K562 (cell line): ENCODE data around the gene ASIP. TPM values are rescaled to one million over a fixed set of nuclear protein-coding genes. Genes with fewer than 3 reads are reported as not detected.

Experiments
- CAMTA2 ChIP-seq: fragments of 250-450 bp; sonication (Bioruptor Pico); conservative IDR thresholded peaks from 2 replicates; pipeline ENCODE4 v1.5.1; 2022
- CBX8 ChIP-seq: fragments of 200-600 bp; sonication (generic); IDR thresholded peaks from 2 replicates; pipeline ENCODE4 v1.6.1; 2012; ENCODE audit warnings: borderline replicate concordance, mixed run types, low read depth, mild to moderate bottlenecking, moderate library complexity, mixed read lengths, low read length, control low read depth, inconsistent platforms; ENCODE audit not compliant: poor library complexity, severe bottlenecking; ENCODE audit errors: extremely low read depth
- COPS2 ChIP-seq: fragments of 450-650 bp; conservative IDR thresholded peaks from 2 replicates; pipeline ENCODE4 v1.6.1; 2016; ENCODE audit warnings: mild to moderate bottlenecking, moderate library complexity
- HSF4 ChIP-seq: fragments of 250-450 bp; sonication (Bioruptor Pico); IDR thresholded peaks from 2 replicates; pipeline ENCODE4 v2.1.2; 2022; ENCODE audit warnings: mild to moderate bottlenecking, moderate library complexity, borderline replicate concordance
- MCM5 ChIP-seq: fragments of 450-650 bp; IDR thresholded peaks from 2 replicates; pipeline ENCODE4 v1.6.1; 2016; ENCODE audit warnings: low read depth
- MCM7 ChIP-seq, 2 experiments: fragments of 450-650 bp; IDR thresholded peaks; 2 replicates each; pipeline ENCODE4 v1.6.1; 2016 to 2018
- MED1 ChIP-seq: sonication (generic); formaldehyde crosslinking; IDR thresholded peaks from 2 replicates; pipeline ENCODE4 v1.8.1; 2023; ENCODE audit warnings: missing genetic modification reagents, borderline replicate concordance
- MTA3 ChIP-seq: fragments of 450-650 bp; formaldehyde crosslinking; IDR thresholded peaks from 2 replicates; pipeline ENCODE4 v1.6.1; 2017; ENCODE audit warnings: mild to moderate bottlenecking, borderline replicate concordance
- NR3C1 ChIP-seq: sonication (generic); formaldehyde crosslinking; IDR thresholded peaks from 2 replicates; pipeline ENCODE4 v1.8.1; 2022; ENCODE audit warnings: missing genetic modification reagents
- POLR3A ChIP-seq: IDR thresholded peaks from 2 replicates; pipeline ENCODE4 v1.6.1; 2011; ENCODE audit warnings: borderline replicate concordance, mild to moderate bottlenecking, moderate library complexity; ENCODE audit not compliant: insufficient read length, insufficient read depth; ENCODE audit errors: extremely low read depth
- PTTG1 ChIP-seq: fragments of 450-650 bp; IDR thresholded peaks from 2 replicates; pipeline ENCODE4 v1.6.1; 2016; ENCODE audit warnings: low read depth, mild to moderate bottlenecking, missing genetic modification characterization, missing compliant biosample characterization
- RBFOX2 ChIP-seq: fragments of 200-400 bp; formaldehyde crosslinking; IDR thresholded peaks from 2 replicates; pipeline ENCODE4 v1.6.1; 2017; ENCODE audit warnings: low read depth, mild to moderate bottlenecking, low read length, moderate library complexity
- RBM14 ChIP-seq: fragments of 200-400 bp; formaldehyde crosslinking; IDR thresholded peaks from 2 replicates; pipeline ENCODE4 v1.6.1; 2018; ENCODE audit warnings: low read depth, mild to moderate bottlenecking, low read length, moderate library complexity, borderline replicate concordance; ENCODE audit not compliant: insufficient read depth
- RBM22 ChIP-seq: fragments of 200-400 bp; formaldehyde crosslinking; IDR thresholded peaks from 2 replicates; pipeline ENCODE4 v1.6.1; 2018; ENCODE audit warnings: low read length, low read depth; ENCODE audit not compliant: poor library complexity, severe bottlenecking
- SMC3 ChIP-seq: conservative IDR thresholded peaks from 2 replicates; pipeline ENCODE4 v1.6.1; 2011; ENCODE audit warnings: low read depth, low read length, improper control_type of control experiment; ENCODE audit not compliant: insufficient read depth
- TAF9B ChIP-seq: fragments of 450-650 bp; IDR thresholded peaks from 2 replicates; pipeline ENCODE4 v1.6.1; 2018; ENCODE audit warnings: mild to moderate bottlenecking; ENCODE audit not compliant: partially characterized antibody
- XRCC5 ChIP-seq: fragments of 200-400 bp; formaldehyde crosslinking; IDR thresholded peaks from 2 replicates; pipeline ENCODE4 v1.6.1; 2017; ENCODE audit warnings: low read depth, mild to moderate bottlenecking, low read length
- ZBED1 ChIP-seq: IDR thresholded peaks from 2 replicates; pipeline ENCODE4 v1.6.1; 2014
- ZNF24 ChIP-seq: fragments of 450-650 bp; IDR thresholded peaks from 2 replicates; pipeline ENCODE4 v1.6.1; 2016
- polyA plus RNA-seq, 8 experiments: library from polyadenylated mRNA; depleted of rRNA in 4 of 8; stranded (reverse) in 5 of 8; unstranded in 3 of 8; fragments of >200 nt; fragmentation: Nextera tagmentation in 2 of 8; fragmentation: Illumina TruSeq in 1 of 8; extraction: Ambion mirVana in 2 of 8; extraction: Trizol in 1 of 8; gene quantifications; 2 replicates each; pipeline versions ENCODE4 v1.2.1 to v1.2.3, GENCODE V29; 2011 to 2014; ENCODE audit warnings: inconsistent platforms in 1 of 8, missing spikeins in 1 of 8
- total RNA-seq, 7 experiments: library from RNA; depleted of rRNA in 6 of 7; stranded (reverse); fragments of >200 nt in 6 of 7; fragmentation: Illumina TruSeq in 2 of 7; extraction: Trizol in 2 of 7; gene quantifications; 2 replicates each; pipeline versions ENCODE4 v1.2.1 to v1.2.3, GENCODE V29; 2011 to 2021; ENCODE audit warnings: low replicate concordance in 1 of 7
- TF ChIP-seq, protein P1 (sequence below): fragments of 250-450 bp; sonication (Bioruptor Pico); IDR thresholded peaks from 2 replicates; pipeline ENCODE4 v1.6.1; 2021; ENCODE audit warnings: mild to moderate bottlenecking
- TF ChIP-seq, protein P2 (sequence below): sonication (generic); formaldehyde crosslinking; IDR thresholded peaks from 2 replicates; pipeline ENCODE4 v1.8.0; 2022; ENCODE audit warnings: mild to moderate bottlenecking, missing genetic modification reagents
- TF ChIP-seq, protein P3 (sequence below): fragments of 450-650 bp; formaldehyde crosslinking; IDR thresholded peaks from 2 replicates; pipeline ENCODE4 v1.4.0; 2020; ENCODE audit warnings: mild to moderate bottlenecking, moderate library complexity
- TF ChIP-seq, protein P4 (sequence below), 3 experiments: fragments of 200-800 bp in 1 of 3; fragments of 250-450 bp in 1 of 3; fragments of 450-650 bp in 1 of 3; sonication (Bioruptor Pico) in 1 of 3; sonication (Bioruptor generic) in 1 of 3; formaldehyde crosslinking in 1 of 3; IDR thresholded peaks; 2 replicates each; pipeline versions ENCODE4 v1.6.1 to v1.8.0; 2016 to 2022; ENCODE audit warnings: mild to moderate bottlenecking in 2 of 3, missing genetic modification characterization in 2 of 3, missing compliant biosample characterization in 1 of 3, moderate library complexity in 1 of 3

The ASIP gene
- total and polyA plus RNA-seq, 9 of the 15 experiments (the other 6 are each of a cell fraction or from before 2014, with no cell fraction given) = not detected

DNA sequence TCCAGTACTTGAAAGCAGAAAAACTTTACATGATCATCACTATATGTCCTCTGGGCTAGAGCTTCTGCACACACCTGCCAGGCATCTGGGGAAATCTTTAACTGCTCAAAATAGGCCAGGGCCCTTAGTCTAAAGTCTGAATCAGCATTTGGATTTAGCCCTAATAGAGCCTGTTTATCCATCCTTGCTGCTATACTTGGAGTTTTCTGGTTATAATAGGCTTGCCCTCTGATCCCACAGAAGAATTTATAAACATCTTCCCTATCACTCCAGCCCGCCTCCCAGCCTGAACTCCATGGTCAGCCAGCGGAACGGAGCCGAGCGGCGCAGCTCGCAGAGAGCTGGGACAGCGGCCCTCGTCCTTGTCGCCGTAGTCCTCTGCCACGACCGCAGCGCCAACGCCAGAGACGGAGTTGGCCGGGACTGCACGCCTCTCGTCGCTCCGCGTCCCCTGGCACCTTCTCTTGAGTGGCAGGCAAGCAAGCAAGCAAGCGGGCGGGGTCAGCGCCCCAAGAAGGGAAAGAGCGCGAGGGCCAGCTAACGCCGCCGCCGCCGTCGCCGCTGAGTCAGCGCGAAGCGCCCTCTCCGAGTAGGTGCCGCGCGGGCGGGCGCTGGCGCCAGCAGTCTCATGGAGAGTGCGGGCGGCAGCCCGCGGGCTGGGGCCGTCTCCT is 25.4 kb upstream of the ASIP start (continued):
- TF ChIP-seq, protein P1, sequence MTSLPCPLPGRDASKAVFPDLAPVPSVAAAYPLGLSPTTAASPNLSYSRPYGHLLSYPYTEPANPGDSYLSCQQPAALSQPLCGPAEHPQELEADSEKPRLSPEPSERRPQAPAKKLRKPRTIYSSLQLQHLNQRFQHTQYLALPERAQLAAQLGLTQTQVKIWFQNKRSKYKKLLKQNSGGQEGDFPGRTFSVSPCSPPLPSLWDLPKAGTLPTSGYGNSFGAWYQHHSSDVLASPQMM (CRISPR knock-in tag) = no peak
- no peak for TF ChIP-seq CAMTA2 (CRISPR knock-in tag)
- TF ChIP-seq, protein P2, sequence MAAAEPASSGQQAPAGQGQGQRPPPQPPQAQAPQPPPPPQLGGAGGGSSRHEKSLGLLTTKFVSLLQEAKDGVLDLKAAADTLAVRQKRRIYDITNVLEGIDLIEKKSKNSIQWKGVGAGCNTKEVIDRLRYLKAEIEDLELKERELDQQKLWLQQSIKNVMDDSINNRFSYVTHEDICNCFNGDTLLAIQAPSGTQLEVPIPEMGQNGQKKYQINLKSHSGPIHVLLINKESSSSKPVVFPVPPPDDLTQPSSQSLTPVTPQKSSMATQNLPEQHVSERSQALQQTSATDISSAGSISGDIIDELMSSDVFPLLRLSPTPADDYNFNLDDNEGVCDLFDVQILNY (CRISPR knock-in tag) = no peak
- TF ChIP-seq HSF4 (CRISPR knock-in tag) = no peak
- TF ChIP-seq RBFOX2 = peak; percentile 84
- no peak for TF ChIP-seq CBX8
- no peak for TF ChIP-seq PTTG1 (tag)
- peak; percentile 72; the same call in 1 of the 2 replicates for TF ChIP-seq MTA3
- no peak for TF ChIP-seq MCM5
- TF ChIP-seq TAF9B = no peak
- TF ChIP-seq MED1 (CRISPR knock-in tag) = no peak
- TF ChIP-seq POLR3A = no peak
- no peak for TF ChIP-seq NR3C1 (CRISPR knock-in tag)
- TF ChIP-seq RBM14 = no peak
- no peak for TF ChIP-seq SMC3
- no peak for TF ChIP-seq ZBED1
- TF ChIP-seq MCM7 (IDR thresholded peaks at IDR 0.05) = no peak
- no peak for TF ChIP-seq COPS2
- TF ChIP-seq, protein P3, sequence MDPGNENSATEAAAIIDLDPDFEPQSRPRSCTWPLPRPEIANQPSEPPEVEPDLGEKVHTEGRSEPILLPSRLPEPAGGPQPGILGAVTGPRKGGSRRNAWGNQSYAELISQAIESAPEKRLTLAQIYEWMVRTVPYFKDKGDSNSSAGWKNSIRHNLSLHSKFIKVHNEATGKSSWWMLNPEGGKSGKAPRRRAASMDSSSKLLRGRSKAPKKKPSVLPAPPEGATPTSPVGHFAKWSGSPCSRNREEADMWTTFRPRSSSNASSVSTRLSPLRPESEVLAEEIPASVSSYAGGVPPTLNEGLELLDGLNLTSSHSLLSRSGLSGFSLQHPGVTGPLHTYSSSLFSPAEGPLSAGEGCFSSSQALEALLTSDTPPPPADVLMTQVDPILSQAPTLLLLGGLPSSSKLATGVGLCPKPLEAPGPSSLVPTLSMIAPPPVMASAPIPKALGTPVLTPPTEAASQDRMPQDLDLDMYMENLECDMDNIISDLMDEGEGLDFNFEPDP (CRISPR knock-in tag) = no peak
- TF ChIP-seq RBM22 = no peak
- no peak for TF ChIP-seq ZNF24
- no peak for TF ChIP-seq XRCC5
- TF ChIP-seq, protein P4, sequence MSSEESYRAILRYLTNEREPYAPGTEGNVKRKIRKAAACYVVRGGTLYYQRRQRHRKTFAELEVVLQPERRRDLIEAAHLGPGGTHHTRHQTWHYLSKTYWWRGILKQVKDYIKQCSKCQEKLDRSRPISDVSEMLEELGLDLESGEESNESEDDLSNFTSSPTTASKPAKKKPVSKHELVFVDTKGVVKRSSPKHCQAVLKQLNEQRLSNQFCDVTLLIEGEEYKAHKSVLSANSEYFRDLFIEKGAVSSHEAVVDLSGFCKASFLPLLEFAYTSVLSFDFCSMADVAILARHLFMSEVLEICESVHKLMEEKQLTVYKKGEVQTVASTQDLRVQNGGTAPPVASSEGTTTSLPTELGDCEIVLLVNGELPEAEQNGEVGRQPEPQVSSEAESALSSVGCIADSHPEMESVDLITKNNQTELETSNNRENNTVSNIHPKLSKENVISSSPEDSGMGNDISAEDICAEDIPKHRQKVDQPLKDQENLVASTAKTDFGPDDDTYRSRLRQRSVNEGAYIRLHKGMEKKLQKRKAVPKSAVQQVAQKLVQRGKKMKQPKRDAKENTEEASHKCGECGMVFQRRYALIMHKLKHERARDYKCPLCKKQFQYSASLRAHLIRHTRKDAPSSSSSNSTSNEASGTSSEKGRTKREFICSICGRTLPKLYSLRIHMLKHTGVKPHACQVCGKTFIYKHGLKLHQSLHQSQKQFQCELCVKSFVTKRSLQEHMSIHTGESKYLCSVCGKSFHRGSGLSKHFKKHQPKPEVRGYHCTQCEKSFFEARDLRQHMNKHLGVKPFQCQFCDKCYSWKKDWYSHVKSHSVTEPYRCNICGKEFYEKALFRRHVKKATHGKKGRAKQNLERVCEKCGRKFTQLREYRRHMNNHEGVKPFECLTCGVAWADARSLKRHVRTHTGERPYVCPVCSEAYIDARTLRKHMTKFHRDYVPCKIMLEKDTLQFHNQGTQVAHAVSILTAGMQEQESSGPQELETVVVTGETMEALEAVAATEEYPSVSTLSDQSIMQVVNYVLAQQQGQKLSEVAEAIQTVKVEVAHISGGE (CRISPR knock-in tag; IDR thresholded peaks at IDR 0.05) = no peak
